Fibroblast of skin of scalp (primary cell): Measurements from ENCODE around the gene EIF1B. TPM values are rescaled to one million over a fixed set of nuclear protein-coding genes. Genes with fewer than 3 reads are reported as not detected.
"Not testable (repeated sequence)": the region's sequence is repeated elsewhere in the genome, so short reads cannot be mapped to it uniquely, and the experiment has no call there.

Experiments used
- DNase-seq: peaks from one replicate; pipeline ENCODE4 v3.0.0-alpha.2; 2013
- polyA plus RNA-seq, 2 experiments: library from polyadenylated mRNA; unstranded; fragments of 120-200 nt; gene quantifications; one replicate each; pipeline ENCODE4 v1.2.1, GENCODE V29; 2013; ENCODE audit not compliant: insufficient read length in 2 of 2

EIF1B gene
- 73.4 TPM for polyA plus RNA-seq (2013, experiment 1 of 2; ENCODE audit: insufficient read length)
- 73.1 TPM for polyA plus RNA-seq (2013, experiment 2 of 2; ENCODE audit: insufficient read length)

DNA sequence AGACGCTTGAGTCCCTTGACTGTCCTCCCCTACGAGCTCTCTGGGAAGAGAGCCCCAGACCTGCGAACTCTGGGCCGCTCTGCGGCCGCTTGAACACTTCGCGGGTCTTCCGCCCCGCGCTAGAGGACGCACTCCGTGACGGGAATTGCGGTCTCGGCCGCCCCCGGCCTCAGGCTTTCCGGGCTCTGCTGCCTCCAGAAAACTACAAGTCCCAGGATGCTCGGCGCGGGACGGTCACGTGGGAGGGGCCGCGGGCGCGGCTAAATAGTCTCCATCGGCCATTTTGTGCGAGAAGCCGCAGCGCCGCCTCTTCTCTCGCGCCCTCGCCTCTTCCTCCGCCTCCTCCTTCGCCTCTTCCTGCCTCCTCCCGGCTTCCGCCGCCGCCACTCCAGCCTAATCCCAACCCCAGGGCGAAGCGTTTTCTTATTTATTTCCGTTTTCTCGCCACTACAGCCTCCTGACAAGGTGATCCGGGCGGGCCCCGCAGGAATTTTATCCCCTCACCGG is at the start of gene EIF1B:
TSS of gene EIF1B (plus strand) at position 290 of the 507 bp plus-strand sequence. CDS start 235 bp downstream, outside the sequence.
- peak; percentile 98 for DNase-seq

DNA sequence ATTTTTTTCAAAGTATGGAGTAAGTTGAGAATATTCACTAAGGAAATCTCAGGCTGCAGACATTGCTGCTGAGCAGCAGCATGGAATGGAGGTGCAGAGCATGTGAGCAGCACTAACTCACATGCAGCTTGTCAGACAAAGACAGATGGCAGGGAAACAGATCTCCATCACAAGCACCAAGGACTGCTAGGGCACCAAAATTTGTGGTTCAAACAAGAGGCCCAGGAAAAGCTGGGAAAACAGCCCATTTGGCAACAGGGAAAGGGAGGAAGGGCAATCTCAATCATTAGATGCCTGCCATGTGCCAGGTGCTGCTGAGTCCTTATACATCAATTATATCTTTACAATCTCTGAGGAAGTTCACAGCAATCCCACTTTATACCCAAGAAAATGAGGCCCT is 47.2 kb upstream of the EIF1B start:
- DNase-seq, result no peak

DNA sequence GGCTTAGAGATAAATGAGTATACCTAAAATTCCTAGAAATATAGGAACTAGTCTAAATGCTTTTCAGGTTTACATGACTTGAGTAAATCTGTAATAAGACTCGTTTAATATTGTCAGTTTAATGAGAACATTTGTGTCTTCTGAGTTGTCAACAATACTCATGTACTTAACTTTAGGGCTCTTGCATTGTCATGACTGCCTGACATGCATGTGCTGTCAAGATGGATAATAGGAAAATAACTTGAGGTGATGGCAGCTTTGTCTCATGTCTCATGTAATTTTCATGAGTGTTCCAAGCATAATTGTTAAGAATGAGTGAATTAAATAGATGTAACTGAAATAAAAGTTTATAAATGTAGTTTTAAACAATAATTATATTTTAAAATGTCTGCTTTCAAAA is 45.1 kb upstream of the EIF1B start:
- DNase-seq, result no peak

DNA sequence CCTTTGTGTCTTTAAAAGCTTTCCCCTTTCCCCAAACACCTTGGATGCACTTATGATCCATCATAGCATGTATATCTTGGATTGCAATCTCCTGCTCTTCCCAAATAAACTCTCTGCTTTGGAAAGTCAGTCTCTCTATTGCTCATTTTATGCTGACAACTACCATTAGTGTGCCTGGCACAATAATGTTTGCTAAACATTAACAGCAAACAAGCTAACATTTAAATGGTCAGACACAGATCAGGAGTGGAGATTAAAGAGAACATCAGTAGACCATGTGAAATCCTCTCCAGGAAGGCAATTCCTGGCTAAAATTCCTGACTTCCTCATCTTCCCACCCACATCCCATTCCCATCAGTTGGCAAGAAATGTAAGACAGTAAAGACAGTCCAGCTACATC is 44.3 kb upstream of the EIF1B start:
- DNase-seq, result no peak

DNA sequence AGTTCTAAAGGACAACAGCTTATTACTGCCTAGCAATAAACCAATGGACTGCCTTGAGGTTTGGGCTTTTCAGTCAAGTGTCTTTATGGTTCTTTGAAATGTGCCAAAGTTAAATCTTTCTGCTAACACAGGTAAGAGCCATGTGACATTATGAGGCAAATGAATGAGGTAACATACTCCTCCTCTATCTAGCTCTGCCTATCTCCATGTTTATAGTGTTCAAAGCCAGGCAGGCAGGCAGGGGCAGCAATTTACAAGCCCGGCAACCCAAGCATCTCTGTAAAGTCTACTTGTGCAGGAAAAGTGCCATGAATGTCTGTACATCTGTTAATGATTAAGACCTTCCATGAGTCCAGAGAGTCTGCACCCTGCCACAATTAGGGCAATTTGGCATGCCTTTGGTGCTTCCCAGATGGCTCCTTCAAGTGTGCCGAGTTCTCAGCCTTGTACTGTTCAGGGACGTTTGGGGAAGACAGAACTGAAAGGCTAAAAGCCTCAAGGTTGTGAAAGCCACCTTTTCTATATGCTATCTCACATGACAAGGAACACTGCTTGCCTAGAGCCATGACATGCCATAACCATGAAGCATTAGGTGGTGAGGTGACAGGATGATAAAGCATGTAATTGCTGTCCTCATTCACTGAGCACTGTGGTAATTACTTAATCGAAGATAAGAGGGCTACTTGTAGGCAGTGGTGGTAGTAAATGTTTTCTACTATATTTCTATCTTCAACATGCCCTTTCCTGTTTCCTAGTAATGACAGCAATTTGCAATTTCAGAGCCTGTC is 41.4 kb upstream of the EIF1B start:
- peak; percentile 28 for DNase-seq

DNA sequence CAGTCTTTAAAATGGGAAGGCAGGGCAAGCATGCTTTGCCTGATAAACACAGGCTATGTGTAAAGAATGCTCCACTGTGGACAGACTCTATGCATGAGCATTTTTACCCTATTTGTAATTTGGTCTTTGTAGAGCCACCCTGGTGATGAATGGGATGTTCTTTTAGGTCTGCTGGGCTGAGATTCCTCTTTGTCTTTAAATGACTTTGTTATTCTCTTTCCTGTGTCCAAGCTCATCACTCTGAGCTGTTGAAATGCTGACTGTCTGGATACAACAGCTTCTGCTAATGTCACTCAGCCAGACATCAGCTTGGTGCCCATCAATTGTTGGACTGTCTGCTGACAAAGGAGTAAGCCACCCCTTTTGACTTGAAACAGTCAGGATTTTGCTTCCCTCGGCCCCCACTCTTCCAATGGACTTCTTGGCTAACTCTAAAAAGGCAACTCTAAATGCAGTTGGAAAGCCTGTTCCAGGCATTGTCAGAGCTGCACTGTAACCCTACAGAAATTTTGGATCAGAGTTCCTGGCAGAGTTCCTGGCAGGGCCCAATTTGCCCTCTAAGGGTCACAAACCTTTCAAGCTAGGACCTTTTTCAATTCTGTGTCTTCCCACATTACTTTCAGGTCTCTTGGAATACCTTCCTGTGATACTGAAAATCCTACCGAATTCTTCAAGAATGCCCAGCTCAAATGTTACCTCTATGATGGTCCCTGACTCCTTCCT is 40.5 kb upstream of the EIF1B start:
- no peak for DNase-seq

DNA sequence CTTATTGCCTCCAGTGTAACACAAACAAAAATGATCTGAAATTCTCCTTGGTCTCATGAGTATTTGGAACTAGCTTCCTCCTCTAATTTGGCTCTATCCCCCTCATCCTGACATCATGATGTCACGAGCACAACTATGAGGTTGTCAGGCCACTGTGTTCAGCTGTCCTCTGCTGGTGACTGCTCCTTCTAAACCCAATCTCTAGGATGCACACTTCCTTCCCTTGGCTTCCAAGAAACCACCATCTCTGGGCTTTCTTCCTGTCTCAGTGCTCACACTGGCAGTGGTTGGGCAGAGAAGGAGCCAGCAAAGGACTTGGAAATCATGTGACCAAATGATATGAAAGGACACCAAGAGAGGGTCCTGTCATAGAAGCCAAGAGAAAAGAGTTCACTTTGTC is 30.7 kb upstream of the EIF1B start:
- DNase-seq, result no peak

DNA sequence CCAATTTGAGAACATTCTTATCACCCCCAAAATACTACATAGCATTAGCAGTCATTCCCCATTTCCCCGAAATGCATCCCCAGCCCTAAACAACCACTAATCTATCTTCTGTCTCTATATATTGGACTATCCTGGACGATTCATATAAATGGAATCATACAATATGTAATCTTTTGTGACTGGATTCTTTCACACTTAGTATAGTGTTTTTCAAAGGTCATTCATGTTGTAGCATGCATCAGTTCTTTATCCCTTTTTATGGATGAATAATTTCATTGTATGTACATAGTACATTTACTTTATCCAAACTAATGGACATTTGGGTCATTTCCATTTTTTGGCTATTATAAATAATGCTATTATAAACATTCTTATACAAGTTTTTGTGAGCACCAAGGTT is 27.5 kb upstream of the EIF1B start:
- no peak for DNase-seq

DNA sequence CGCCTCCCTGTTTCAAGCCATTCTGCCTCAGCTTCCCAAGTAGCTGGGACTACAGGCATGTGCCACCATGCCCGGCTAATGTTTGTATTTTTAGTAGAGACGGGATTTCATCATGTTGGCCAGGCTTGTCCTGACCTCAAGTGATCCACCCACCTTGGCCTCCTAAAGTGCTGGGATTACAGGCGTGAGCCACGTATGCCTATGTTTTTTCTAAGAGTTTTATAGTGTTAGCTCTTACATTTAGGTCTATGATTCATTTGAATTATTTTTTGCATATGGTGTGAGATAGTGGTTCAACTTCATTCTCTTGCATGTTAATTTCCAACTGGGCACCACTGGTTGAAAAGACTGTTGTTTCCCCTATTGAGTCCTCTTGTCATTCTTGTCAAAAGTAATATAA is 26.4 kb upstream of the EIF1B start:
- not testable (repeated sequence) for DNase-seq

DNA sequence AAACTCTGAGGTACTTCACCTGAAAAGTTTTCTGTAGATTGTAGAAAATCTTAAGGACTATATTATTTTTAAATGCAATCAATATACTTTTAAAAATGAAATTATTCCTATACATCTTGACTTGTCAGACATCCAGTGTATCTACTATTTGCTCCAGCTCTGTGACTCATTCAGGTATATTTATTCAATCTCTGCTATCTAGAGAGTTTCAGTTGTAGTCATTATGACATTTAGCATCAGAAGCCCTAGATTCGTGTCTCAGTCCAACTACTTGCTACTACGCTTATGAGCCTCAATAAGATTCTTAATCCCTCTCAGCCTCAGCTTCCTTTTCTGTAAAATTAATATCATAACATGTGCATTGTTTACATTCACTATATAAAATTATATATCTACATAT is 22.3 kb upstream of the EIF1B start:
- DNase-seq, result no peak

DNA sequence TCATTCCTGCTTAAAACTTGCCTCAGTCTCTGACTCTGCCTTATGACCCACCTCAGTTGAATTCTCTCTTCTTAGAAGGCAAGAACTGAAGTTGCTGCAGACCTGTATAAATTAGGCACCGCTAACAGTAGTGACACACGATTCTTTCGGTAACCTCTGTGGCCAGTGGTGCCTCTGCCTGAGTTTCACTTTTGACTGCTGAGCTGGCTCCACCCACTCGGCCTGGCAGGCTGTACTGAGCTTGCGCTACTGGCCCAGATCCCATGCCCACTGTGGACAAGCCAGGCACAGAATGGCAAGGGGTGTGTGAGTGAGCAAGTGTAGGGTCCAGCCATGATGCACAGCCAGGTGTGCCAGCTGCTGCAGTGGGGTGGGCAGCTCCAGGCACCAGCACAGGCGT is 19.1 kb upstream of the EIF1B start:
- DNase-seq, result no peak

DNA sequence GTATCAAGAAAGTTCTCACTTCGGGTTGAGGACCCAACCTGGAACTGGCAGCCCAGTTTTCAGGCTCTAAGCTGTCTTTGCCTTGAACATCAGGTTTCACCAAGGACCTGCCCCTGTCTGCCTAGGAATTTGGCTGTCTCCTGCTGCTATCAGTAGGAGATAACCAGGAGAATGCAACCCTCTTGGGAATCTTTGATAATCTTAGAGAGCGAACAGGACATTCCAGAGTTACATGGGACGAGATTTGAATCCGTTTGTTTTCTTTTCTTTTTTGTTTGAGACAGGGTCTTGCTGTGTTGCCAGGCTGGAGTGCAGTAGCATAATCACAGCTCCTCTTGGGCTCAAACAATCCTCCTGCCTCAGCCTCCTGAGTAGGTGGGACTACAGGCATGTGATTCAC is 18.0 kb upstream of the EIF1B start:
- DNase-seq, result no peak

DNA sequence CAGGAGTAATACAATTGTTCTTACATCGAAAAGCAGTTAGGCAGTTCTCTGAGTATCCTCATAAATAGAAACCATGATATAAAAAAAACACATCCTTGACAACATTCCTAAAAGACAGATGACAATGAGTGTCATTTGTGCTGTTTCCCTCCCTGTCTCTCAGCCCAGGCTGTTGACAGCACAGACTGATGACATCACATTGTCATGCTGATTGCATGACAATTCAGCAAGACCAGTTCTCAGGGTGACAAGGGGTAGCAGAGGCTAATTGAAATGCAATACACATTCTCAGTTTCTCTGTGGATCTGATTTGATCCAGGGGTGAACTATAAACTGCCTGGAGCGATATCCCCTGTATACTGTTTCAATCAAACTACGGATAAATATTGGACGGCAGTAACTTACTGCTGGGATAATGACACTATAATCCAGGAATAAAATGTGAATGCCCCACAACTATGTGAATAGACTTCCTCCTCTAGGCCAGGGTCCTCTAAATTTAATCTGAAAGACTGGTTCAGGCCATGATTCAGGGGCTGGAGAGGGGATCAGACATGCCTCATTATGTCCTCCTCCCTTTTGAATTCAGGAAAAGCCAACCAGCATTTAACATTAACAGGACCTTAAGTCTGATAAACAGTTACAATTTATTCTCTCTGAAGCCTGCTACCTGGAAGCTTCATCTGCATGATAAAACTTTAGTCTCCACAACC is 16.7 kb upstream of the EIF1B start:
- peak; percentile 16 for DNase-seq

DNA sequence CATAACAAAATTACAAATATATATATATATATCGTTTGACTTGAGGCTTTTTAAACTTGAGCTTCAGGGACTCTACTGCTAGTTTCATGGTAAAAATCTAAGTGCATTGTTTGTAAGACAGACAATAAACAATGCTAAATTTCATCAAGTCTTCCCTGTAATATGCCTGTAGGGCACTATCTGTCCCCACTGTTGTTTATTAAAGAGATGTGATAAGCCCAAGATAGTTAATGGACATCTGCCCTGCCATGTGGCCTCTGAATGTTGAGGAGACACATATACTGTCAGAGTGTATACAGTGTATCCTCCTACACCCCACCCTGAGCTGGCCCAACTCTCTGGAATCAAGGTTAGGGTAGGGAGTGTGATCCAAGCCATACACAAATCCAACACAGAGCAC is 15.1 kb upstream of the EIF1B start:
- no peak for DNase-seq

DNA sequence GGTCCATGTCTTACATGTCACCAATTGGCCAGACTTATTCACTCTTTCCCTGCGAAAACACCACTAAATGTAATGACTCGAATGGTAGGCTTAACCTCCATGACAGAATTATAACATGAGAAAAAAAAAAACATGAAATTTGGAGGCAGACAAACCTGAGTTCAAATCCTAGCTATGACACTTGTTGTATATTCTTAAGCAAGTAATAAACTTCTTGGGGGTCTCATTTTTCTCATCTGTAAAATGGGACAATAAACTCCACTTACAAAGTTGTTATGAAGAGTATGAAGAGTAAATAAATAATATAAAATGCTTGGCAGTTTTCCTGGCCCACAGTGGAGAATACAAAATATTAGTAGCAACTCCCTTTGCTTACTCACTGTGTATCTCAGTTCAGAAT is 11.4 kb upstream of the EIF1B start:
- DNase-seq, result no peak

DNA sequence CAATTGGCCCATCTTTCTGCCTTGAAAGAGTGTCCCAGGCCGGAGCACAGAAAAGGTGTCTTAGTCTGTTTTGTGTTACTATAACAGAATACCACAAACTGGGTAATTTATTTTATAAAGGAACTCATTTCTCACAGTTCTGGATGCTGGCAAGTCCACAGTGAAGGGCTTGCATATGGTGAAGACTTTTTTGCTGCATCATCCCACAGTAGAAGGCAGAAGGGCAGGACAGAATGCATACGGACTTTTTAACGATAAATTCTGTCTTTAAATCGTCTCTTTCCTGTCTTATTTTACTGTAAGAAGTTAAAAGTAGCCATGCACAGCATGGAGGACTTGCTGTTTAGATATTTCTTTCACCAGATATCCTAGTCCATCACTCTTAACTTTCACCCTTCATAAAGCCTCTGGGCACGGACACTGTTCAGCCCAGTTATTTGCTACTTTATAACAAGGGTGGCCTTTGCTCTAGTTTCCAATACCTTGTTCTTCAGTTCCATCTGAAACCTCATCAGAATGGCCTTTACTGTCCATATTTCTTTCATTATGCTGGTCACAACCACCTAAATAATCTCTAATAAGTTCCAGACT is 10.3 kb upstream of the EIF1B start:
- no peak for DNase-seq

DNA sequence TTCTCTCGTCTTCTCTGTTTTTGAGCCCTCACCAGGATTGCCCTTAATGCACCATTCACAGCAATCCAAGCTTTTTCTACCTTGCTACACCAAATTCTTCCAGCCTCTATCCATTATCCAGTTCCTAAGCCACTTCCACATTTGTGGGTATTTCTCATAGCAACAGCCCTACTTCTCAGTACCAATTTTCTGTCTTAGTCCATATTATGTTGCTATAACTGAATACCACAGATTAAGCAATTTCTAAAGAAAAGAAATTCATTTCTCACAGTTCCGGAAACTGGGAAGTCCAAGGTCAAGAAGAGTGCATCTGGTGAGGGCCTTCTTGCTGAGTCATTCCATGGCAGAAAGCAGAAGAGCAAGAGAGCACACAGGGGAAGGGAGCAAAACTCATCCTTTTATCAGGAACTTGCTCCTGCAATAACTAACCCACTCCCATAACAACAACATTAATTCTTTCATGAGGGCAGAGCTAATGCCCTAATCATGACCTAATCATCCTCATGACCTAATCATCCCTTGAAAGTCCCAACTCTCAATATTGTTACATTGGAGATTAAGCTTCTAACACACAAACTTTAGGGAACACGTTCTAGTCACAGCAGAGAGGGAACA is 9.7 kb upstream of the EIF1B start:
- peak; percentile 82 for DNase-seq

DNA sequence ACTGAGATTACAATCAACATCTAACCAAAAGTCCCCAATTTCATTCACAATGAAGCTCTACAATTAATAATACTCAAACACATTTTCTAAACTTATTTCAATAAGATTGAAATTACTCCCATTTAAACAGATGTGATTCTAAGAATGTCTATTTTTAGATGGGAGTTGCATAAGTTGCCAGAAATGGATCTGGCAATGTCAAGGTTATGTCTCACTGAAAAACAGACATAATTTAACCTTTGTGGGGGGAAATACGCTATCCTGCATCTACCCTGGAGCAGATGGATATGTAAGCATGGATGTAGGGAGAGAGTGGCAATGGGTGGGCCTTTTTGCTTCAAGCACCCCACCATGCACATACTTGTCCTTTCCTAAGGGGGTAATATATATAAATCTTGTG is 6.7 kb upstream of the EIF1B start:
- no peak for DNase-seq

DNA sequence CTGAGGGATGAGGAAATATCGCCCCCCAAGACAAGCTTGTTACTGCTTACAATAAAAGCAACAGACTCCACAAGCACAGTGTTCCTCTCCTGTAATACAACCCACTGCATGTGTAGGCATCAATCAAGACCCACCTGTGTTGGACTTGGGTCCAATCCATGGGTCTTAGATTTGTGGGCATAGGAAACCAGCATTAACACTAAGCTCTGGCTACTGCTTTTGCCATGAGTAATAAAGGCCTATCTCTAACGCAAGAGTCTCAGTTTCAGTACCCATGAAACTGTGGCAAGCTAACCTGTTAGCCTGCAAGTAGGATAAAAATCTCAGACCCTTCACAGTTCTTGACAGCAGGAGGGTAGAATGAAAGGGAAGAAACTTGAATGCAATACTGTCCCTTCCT is 5.2 kb upstream of the EIF1B start:
- no peak for DNase-seq

DNA sequence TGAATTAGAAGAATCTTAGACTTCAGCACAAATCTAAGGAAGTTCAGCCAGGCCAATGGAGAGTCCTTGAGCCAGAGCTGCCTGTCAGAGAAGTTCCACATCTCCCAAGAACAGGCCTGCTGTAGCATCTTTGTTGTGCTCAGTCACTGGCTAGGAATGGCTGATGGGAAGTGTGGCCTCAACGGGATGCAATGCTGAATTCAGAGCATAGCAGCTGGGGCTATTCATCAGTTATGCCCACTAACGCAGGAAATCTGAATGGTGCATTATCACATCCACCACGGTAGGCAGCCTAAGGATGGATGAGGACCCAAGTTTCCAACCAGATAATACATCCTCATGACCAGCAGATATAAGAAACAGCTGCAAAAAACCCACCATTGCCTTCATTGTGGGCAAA is 3.2 kb upstream of the EIF1B start:
- peak; percentile 22 for DNase-seq

DNA sequence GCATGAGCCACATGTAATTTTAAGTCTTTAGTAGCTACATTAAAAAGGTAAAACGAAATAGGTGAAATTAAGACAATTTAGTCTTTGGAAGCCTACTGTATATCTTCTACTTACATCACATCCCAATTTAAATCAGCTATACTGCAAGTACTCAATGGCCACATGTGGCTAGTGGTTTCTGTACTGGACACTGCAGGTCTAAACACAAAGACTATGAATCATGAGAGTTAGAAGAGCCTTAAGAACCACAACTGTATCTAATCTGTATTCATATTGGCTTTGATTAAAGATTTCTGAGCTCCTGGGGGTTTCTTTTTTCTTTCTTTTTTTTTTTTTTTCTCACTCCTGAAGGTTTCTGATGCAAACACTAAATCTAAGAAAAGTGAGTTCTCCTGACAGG is 2.3 kb upstream of the EIF1B start:
- no peak for DNase-seq

DNA sequence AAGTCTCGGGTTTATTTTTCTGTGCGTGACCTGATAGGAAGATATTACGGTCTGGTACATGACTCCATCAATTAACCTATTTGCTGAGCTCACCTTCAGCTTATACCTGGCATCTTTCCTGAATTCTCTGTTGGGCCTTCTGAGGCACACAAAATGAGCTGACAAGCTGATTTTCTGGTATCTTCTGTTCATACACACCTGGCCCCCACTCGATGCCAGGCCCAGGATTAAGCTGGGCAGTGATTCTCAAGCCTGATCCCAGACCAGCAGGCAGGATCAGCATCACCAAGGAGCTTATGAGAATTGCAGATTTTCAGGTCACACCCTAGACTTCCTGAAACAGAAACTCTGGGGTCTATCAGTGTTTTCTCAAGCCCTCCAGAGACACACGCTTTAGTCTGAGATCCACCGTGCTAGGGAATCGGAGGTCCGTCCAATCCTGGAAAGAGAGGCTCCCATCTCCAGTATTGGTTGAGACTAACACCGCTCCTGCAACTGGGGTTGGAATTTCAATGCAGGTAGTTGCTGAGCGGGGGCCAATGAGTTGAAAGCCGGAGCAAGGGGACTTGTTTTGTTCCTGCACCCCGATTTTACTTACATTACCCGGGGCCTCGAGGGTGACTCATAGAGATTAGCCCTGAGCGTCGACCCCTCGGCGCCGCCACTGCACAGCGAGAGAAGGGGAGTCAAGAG is 636 bp upstream of the EIF1B start:
- DNase-seq, result no peak
